HG03378 (cell line): ENCODE data around the gene CDC37.
"Not testable (repeated sequence)": the region's sequence is repeated elsewhere in the genome, so short reads cannot be mapped to it uniquely, and the experiment has no call there.

ENCODE experiments used
- ATAC-seq: cut with Tn5 transposase; IDR thresholded peaks from one replicate; pipeline ENCODE4 v1.9.1; 2021; ENCODE audit warnings: mild to moderate bottlenecking, moderate library complexity; ENCODE audit not compliant: unreplicated experiment

The CDC37 gene

GRCh38 chr19:10398819-10399218 lies 4.5 kb downstream of the CDC37 start:
- no peak for ATAC-seq

- no peak for ATAC-seq
Observed at GRCh38 chr19:10395917-10396316, 7.4 kb downstream of the CDC37 start.

- ATAC-seq = no peak
Observed at GRCh38 chr19:10395436-10395835, 7.9 kb downstream of the CDC37 start.

- ATAC-seq = no peak
Observed at GRCh38 chr19:10395003-10395402, 8.3 kb downstream of the CDC37 start.

- ATAC-seq = no peak
Observed at GRCh38 chr19:10393137-10393536, 10.2 kb downstream of the CDC37 start.

- no peak for ATAC-seq
Observed at GRCh38 chr19:10392120-10392519, 11.2 kb downstream of the CDC37 start.

- no peak for ATAC-seq
Observed at GRCh38 chr19:10390652-10391286, 12.6 kb downstream of the CDC37 start.

- ATAC-seq = no peak
Observed at GRCh38 chr19:10389863-10390262, 13.5 kb downstream of the CDC37 start.

- ATAC-seq = no peak
Observed at GRCh38 chr19:10388957-10389356, 14.4 kb downstream of the CDC37 start.

- no peak for ATAC-seq
Observed at GRCh38 chr19:10384580-10384979, 18.8 kb downstream of the CDC37 start.

GRCh38 chr19:10383223-10383499 lies 20.2 kb downstream of the CDC37 start:
- not testable (repeated sequence) for ATAC-seq

- peak; percentile 80 for ATAC-seq
Observed at GRCh38 chr19:10380313-10381102, 22.8 kb downstream of the CDC37 start, which contains the start of gene TYK2. Gene TYK2, minus strand, starts transcription at chr19:10380572. Its CDS starts 2,166 bp downstream, at chr19:10378406.

GRCh38 chr19:10379880-10380312 lies 23.4 kb downstream of the CDC37 start:
- ATAC-seq = no peak

- no peak for ATAC-seq
Observed at GRCh38 chr19:10378124-10378523, 25.2 kb downstream of the CDC37 start.

GRCh38 chr19:10377140-10377640 lies 26.2 kb downstream of the CDC37 start:
- ATAC-seq = not testable (repeated sequence)

- no peak for ATAC-seq
Observed at GRCh38 chr19:10374931-10375330, 28.4 kb downstream of the CDC37 start.

- ATAC-seq = no peak
Observed at GRCh38 chr19:10372690-10373089, 30.7 kb downstream of the CDC37 start.

GRCh38 chr19:10368101-10368803 lies 35.1 kb downstream of the CDC37 start:
- no peak for ATAC-seq

GRCh38 chr19:10366950-10367512 lies 36.3 kb downstream of the CDC37 start:
- not testable (repeated sequence) for ATAC-seq

- ATAC-seq = no peak
Observed at GRCh38 chr19:10365518-10365917, 37.8 kb downstream of the CDC37 start.

- ATAC-seq = no peak
Observed at GRCh38 chr19:10364644-10365043, 38.7 kb downstream of the CDC37 start.
